T47D (cell line): ENCODE measurements around the gene VRK3.
"Not testable (repeated sequence)": the region's sequence is repeated elsewhere in the genome, so short reads cannot be mapped to it uniquely, and the experiment has no call there.

Experiments used
- DNase-seq, 2 experiments: peaks; one replicate each; pipeline versions ENCODE4 v3.0.0 to v3.0.0-alpha.2; 2011 to 2012; ENCODE audit warnings: low read depth in 1 of 2, low spot score in 1 of 2
- JUND ChIP-seq: IDR thresholded peaks from 2 replicates; pipeline ENCODE4 v1.6.1; 2012; ENCODE audit warnings: low read depth
- in situ Hi-C: cut with HindIII; loops from 2 replicates; pipeline ENCODE4 v1.10.0; 2016; ENCODE audit warnings: low sequenced_read_pairs, low pct_unique_long_range_greater_than_20kb

VRK3 gene

GRCh38 chr19:49977881-49978280 is 47.3 kb downstream of the VRK3 start:
- in situ Hi-C loops, result no loop called here
- DNase-seq, result no peak
- TF ChIP-seq JUND, result no peak

- no peak for TF ChIP-seq JUND
- in situ Hi-C loops, result no loop called here
Observed at GRCh38 chr19:49977076-49977475, 48.1 kb downstream of the VRK3 start.

GRCh38 chr19:49976496-49976895 is 48.7 kb downstream of the VRK3 start:
- no peak for DNase-seq
- no peak for TF ChIP-seq JUND
- in situ Hi-C loops, result no loop called here

More at GRCh38 chr19:49977076-49977475, 48.1 kb downstream of the VRK3 start:
- no peak for DNase-seq

- in situ Hi-C loops, result no loop called here
Observed at GRCh38 chr19:49975051-49975450, 50.1 kb downstream of the VRK3 start.

GRCh38 chr19:49973987-49974386 is 51.2 kb downstream of the VRK3 start:
- DNase-seq, result no peak
- in situ Hi-C loops, result no loop called here
- no peak for TF ChIP-seq JUND

More at GRCh38 chr19:49975051-49975450, 50.1 kb downstream of the VRK3 start:
- no peak for DNase-seq
- TF ChIP-seq JUND, result no peak

GRCh38 chr19:49972841-49973240 is 52.3 kb downstream of the VRK3 start:
- in situ Hi-C loops, result no loop called here

GRCh38 chr19:49971991-49972411 is 53.2 kb downstream of the VRK3 start:
- in situ Hi-C loops, result no loop called here
- DNase-seq, result no peak
- TF ChIP-seq JUND, result no peak

More at GRCh38 chr19:49972841-49973240, 52.3 kb downstream of the VRK3 start:
- TF ChIP-seq JUND, result no peak
- DNase-seq, result no peak

GRCh38 chr19:49969355-49969754 is 55.8 kb downstream of the VRK3 start:
- in situ Hi-C loops, DNase-seq: not testable (repeated sequence)

- DNase-seq, result no peak
- TF ChIP-seq JUND, result no peak
- in situ Hi-C loops, result no loop called here
Observed at GRCh38 chr19:49968279-49968922, 56.8 kb downstream of the VRK3 start.

GRCh38 chr19:49960980-49961379 is 64.2 kb downstream of the VRK3 start, which contains the start of gene SIGLEC11:
Gene SIGLEC11 (minus strand): TSS chr19:49961172. CDS start chr19:49961081, 91 bp downstream.
- in situ Hi-C loops, DNase-seq: not testable (repeated sequence)

GRCh38 chr19:49959892-49960291 is 65.3 kb downstream of the VRK3 start:
- in situ Hi-C loops, DNase-seq: not testable (repeated sequence)

GRCh38 chr19:49958596-49958995 is 66.6 kb downstream of the VRK3 start:
- in situ Hi-C loops, DNase-seq: not testable (repeated sequence)

GRCh38 chr19:49958144-49958543 is 67.0 kb downstream of the VRK3 start:
- DNase-seq, in situ Hi-C loops: not testable (repeated sequence)
